BLaER1 treated with 17β-estradiol and CSF1 and Interleukin-3, amounts not matched to agents 10 nM and 100 nM (cell line): Measurements from ENCODE around the gene ZSCAN2.
A peak's percentile ranks its signal among the peaks of the same experiment; 100 is the strongest.

ENCODE experiments used
- H3K27ac ChIP-seq, 11 experiments: shearing (Covaris generic); formaldehyde crosslinking; 2 replicates each; pipeline ENCODE4 v1.8.1; 2022
- H3K27me3 ChIP-seq, 11 experiments: shearing (Covaris generic); formaldehyde crosslinking; 2 replicates each; pipeline ENCODE4 v1.8.1; 2022
- H3K36me3 ChIP-seq, 11 experiments: shearing (Covaris generic); formaldehyde crosslinking; 2 replicates each; pipeline ENCODE4 v1.8.1; 2022
- H3K4me1 ChIP-seq, 10 experiments: shearing (Covaris generic); formaldehyde crosslinking; 2 replicates each; pipeline ENCODE4 v1.8.1; 2022
- H3K4me2 ChIP-seq, 11 experiments: shearing (Covaris generic); formaldehyde crosslinking; 2 replicates each; pipeline ENCODE4 v1.8.1; 2022
- H3K4me3 ChIP-seq, 10 experiments: shearing (Covaris generic); formaldehyde crosslinking; 2 replicates each; pipeline ENCODE4 v1.8.1; 2022
- H3K9ac ChIP-seq, 11 experiments: shearing (Covaris generic); formaldehyde crosslinking; 2 replicates each; pipeline ENCODE4 v1.8.1; 2022
- H3K9me3 ChIP-seq, 11 experiments: shearing (Covaris generic); formaldehyde crosslinking; replicated peaks in 1 of 11; 2 replicates each; pipeline ENCODE4 v1.8.1; 2022
- H4K20me1 ChIP-seq, 11 experiments: shearing (Covaris generic); formaldehyde crosslinking; 2 replicates each; pipeline ENCODE4 v1.8.1; 2022
- Cebpa-rat ChIP-seq, 11 experiments: shearing (Covaris generic); IDR thresholded peaks; 2 replicates each; pipeline ENCODE4 v1.8.1; 2022

The ZSCAN2 gene

DNA sequence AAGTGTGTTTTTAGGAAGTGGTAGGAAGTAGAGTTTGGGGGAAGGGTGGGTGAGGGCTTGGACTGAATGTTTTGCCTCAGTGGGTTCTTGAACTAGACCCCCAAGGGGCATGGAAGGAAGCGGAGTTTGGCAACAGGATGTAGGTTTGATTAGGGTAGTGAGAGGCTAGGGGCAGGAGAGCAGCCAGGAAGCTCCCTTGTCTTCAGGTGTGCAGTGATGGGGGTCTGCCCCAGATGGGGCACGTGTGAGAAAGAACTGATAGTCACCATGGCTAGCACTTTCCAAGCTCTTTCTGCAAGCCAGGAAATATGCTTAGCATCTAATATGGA lies 4.7 kb downstream of the ZSCAN2 start:
- Histone ChIP-seq H3K9me3 (no peaks in the 10 kb centered on the region), H3K36me3 (peaks cover 34 to 72% (median 64%) of the 10 kb centered on the region in 11 experiments), H3K27ac (peak overlapping the region; percentile 59 to 97 (median 83)), H3K9ac (peak overlapping the region; percentile 54 to 96 (median 71); a peak in 20 of 22 replicates), H3K27me3 (no peaks in the 10 kb centered on the region), H3K4me3 (peak overlapping the region; percentile 3 to 84 (median 54); a peak in 17 of 20 replicates), H4K20me1 (peaks cover 0 to 51% (median 26%) of the 10 kb centered on the region in 11 experiments; a peak in 12 of 22 replicates), H3K4me2 (peak overlapping the region; percentile 84 to 96 (median 93)), H3K4me1 (peaks cover 52 to 84% (median 68%) of the 10 kb centered on the region in 10 experiments)
- TF ChIP-seq Cebpa-rat (IDR thresholded peaks at IDR 0.05): peak in 5 of 11 experiments; percentile 52 to 81 (median 62); a peak in 7 of 22 replicates

DNA sequence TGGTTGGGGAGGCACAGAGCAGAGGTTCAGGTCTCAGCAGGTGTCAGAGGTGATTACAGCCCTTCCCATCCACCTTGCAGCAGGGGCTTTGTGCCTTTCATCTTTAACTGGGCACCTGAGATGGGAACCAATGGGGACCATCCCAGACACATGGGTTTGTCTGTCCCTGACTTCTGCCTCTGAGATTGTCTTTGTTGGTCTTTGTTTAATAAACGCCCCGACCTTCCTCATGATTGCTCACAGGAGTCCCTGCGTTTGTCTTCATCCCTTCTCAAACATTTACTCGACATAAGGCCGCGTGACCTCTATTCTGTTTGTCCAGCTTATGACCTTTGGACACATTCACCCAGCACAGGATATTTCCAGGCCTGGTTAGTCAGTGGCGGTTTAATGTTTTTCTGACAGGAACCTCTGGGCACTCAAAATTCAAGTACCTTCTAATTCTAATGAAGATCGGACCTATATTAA lies 5.9 kb downstream of the ZSCAN2 start:
- Histone ChIP-seq H3K4me3 (no peak overlapping the region), H3K27ac (peak overlapping the region in 7 of 11 experiments; percentile 76 to 97 (median 91); a peak in 14 of 22 replicates), H4K20me1 (peaks cover 0 to 62% (median 26%) of the 10 kb centered on the region in 11 experiments; a peak in 12 of 22 replicates), H3K9ac (peak overlapping the region in 6 of 11 experiments; percentile 65 to 96 (median 94); a peak in 9 of 22 replicates), H3K9me3 (no peaks in the 10 kb centered on the region), H3K36me3 (peaks cover 34 to 84% (median 75%) of the 10 kb centered on the region in 11 experiments), H3K27me3 (no peaks in the 10 kb centered on the region), H3K4me2 (peak overlapping the region; percentile 84 to 96 (median 93)), H3K4me1 (peaks cover 57 to 81% (median 67%) of the 10 kb centered on the region in 10 experiments)
- TF ChIP-seq Cebpa-rat (IDR thresholded peaks at IDR 0.05): no peak

DNA sequence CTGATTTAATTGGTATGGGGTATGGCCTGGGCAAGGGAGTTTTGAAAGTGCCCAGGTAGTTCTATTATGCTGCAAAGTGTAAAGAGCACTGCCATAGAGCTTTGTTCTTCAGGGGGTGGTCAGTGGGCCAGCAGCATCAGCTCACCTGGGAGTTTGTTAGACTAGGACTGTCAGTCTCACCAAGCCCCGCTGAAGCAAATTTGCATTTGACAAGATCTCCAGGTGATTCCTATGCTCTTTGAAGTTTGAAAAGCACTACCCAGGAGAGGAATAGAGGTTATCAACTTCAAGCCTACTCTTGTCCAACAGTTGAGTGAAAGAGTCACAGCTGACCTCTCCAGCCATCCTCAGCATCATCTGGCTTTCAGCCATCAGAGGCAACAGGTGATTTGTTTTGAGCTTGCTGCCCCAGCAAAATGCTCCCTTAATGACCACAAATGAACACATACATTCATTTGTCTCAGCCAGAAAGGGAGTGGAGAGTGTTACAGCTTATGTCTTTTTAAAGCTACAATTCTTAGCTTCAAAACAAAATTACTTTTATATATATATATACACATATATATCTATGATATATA lies 8.0 kb downstream of the ZSCAN2 start:
- peaks cover 0 to 77% (median 42%) of the 10 kb centered on the region in 11 experiments; a peak in 13 of 22 replicates for H4K20me1 ChIP-seq
- TF ChIP-seq Cebpa-rat (IDR thresholded peaks at IDR 0.05): no peak
- peak overlapping the region in 2 of 11 experiments; percentile 91 to 97; a peak in 2 of 22 replicates for H3K27ac ChIP-seq

DNA sequence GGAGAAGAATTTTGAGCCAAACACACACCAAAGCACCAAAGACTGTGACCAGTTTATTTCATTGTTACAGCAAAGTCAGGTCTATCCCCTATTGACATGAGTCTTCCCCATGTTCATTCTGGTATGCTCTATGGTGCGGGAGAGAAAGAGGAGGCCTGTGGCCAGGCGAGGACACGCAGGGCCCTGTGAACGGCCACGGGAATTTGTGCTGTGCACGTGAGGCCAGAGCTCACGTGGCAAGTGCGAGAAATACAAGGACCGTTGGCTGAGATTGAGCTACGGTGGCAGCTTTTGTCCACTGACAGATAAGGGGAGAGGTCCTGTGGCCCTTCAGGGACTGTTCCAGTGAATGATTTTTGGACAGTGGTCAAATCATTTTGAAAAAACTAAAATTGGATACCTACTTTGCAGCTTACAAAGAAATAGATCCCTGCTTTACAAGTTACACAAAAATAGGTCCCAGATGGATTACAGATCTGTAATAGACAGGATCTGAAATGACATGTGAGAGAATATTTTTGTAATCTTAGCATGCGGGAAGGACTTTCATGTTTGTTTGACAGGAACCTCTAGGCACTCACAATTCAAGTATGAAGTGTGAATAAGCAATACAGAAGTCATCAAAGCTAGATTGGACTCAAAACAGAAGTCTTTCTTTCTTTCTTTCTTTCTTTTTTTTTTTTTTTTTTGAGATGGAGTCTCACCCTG lies 9.2 kb downstream of the ZSCAN2 start:
- H3K27me3 ChIP-seq: no peaks in the 10 kb centered on the region
- peaks cover 0 to 11% (median 6%) of the 10 kb centered on the region in 11 experiments; a peak in 13 of 22 replicates for H3K9me3 ChIP-seq
- peaks cover 33 to 97% (median 91%) of the 10 kb centered on the region in 11 experiments for H3K36me3 ChIP-seq
- 0 out of 22 replicates have a peak overlapping the region, but pooled peaks of 4 of the 11 experiments have one; percentile 5 to 18 (median 15) for H3K27ac ChIP-seq
- H3K4me3 ChIP-seq: no peak overlapping the region
- H3K4me1 ChIP-seq: peaks cover 30 to 51% (median 37%) of the 10 kb centered on the region in 10 experiments
- no peak for TF ChIP-seq Cebpa-rat (IDR thresholded peaks at IDR 0.05)
- 0 out of 22 replicates have a peak overlapping the region, but pooled peaks of 1 of the 11 experiments have one; percentile 4 for H3K4me2 ChIP-seq
- H3K9ac ChIP-seq: no peak overlapping the region
- H4K20me1 ChIP-seq: peaks cover 0 to 86% (median 46%) of the 10 kb centered on the region in 11 experiments; a peak in 13 of 22 replicates

More for the DNA sequence above, 8.0 kb downstream of the ZSCAN2 start:
- Histone ChIP-seq H3K4me2 (peak overlapping the region in 1 of 11 experiments; percentile 8; a peak in 2 of 22 replicates), H3K4me1 (peaks cover 39 to 60% (median 46%) of the 10 kb centered on the region in 10 experiments), H3K4me3 (no peak overlapping the region), H3K36me3 (peaks cover 37 to 97% (median 88%) of the 10 kb centered on the region in 11 experiments), H3K27me3 (no peaks in the 10 kb centered on the region), H3K9me3 (no peaks in the 10 kb centered on the region; a peak in 2 of 22 replicates), H3K9ac (no peak overlapping the region)

DNA sequence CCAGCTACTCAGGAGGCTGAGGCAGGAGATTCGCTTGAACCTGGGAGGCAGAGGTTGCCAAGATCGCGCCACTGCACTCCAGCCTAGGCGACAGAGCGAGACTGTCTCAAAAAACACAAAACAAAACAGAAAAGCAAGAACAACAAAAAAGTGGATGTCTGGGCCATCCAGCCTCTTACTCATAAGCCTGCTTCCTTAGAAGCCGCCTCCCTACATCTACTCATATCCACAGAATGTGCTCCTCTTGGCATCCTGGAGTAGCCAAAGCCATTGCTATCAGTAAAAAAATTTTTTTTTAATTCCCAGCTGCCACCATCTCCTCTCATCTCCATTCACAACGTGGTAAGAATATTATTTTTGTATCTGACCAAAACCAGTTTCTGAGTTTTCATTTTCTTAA lies 10.8 kb downstream of the ZSCAN2 start:
- peaks cover 0 to 28% (median 14%) of the 10 kb centered on the region in 11 experiments; a peak in 14 of 22 replicates for H3K9me3 ChIP-seq
- 0 out of 22 replicates have a peak overlapping the region, but pooled peaks of 1 of the 11 experiments have one; percentile 1 for H3K9ac ChIP-seq
- H3K4me3 ChIP-seq: no peak overlapping the region
- H3K36me3 ChIP-seq: peaks cover 28 to 100% (median 94%) of the 10 kb centered on the region in 11 experiments
- peak overlapping the region in 2 of 11 experiments; percentile 15 to 19; a peak in 1 of 22 replicates for H3K4me2 ChIP-seq
- TF ChIP-seq Cebpa-rat (IDR thresholded peaks at IDR 0.05): no peak
- H4K20me1 ChIP-seq: peaks cover 0 to 76% (median 35%) of the 10 kb centered on the region in 11 experiments; a peak in 13 of 22 replicates
- H3K27ac ChIP-seq: 0 out of 22 replicates have a peak overlapping the region, but pooled peaks of 1 of the 11 experiments have one; percentile 9
- peaks cover 13 to 51% (median 34%) of the 10 kb centered on the region in 10 experiments for H3K4me1 ChIP-seq
- H3K27me3 ChIP-seq: no peaks in the 10 kb centered on the region

DNA sequence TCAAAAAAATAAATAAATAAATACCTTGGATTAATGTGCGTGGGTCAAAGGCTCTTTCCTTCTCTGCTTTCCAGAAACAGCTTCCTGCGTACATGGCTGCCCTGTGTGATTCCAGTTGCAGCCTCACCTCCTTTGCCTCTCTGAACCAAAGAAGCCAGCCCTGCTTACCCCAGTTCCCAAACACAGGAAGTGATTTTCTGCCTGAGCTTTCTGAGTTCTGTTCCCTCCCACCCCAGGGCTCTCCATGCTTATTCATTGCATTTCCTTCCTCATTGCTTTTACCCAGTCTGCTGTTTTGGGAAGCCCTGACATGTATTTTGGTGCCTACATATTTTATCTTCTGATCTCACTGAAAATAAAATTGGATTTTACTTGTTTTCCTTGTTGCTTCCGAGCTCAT lies 15.4 kb downstream of the ZSCAN2 start:
- Histone ChIP-seq H3K36me3 (peaks cover 23 to 100% (median 94%) of the 10 kb centered on the region in 11 experiments), H4K20me1 (peaks cover 0 to 48% (median 22%) of the 10 kb centered on the region in 11 experiments; a peak in 11 of 22 replicates), H3K9me3 (peaks cover 29 to 74% (median 60%) of the 10 kb centered on the region in 11 experiments), H3K4me1 (peaks cover 0 to 52% (median 20%) of the 10 kb centered on the region in 10 experiments; a peak in 17 of 20 replicates), H3K4me3 (peak overlapping the region in 2 of 10 experiments; percentile 12 to 14; a peak in 4 of 20 replicates), H3K27ac (peak overlapping the region in 8 of 11 experiments; percentile 1 to 77 (median 50); a peak in 14 of 22 replicates), H3K9ac (peak overlapping the region in 5 of 11 experiments; percentile 16 to 61 (median 34); a peak in 8 of 22 replicates), H3K4me2 (peak overlapping the region in 8 of 11 experiments; percentile 55 to 91 (median 73); a peak in 16 of 22 replicates), H3K27me3 (peaks cover 0 to 4% (median 0%) of the 10 kb centered on the region in 11 experiments; a peak in 2 of 22 replicates)
- TF ChIP-seq Cebpa-rat (IDR thresholded peaks at IDR 0.05): no peak

DNA sequence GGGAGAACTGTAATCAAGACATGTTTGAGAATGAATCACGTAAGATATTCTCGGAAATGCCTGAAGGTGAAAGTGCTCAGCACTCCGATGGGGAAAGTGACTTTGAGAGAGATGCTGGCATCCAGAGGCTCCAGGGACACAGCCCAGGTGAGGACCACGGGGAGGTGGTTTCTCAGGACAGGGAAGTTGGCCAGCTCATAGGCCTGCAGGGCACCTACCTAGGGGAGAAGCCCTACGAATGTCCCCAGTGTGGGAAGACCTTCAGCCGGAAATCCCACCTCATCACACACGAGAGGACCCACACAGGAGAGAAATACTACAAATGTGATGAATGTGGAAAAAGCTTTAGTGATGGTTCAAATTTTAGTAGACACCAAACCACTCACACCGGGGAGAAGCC lies 19.8 kb downstream of the ZSCAN2 start:
- Histone ChIP-seq H3K9ac (no peak overlapping the region), H3K4me1 (peaks cover 0 to 28% (median 15%) of the 10 kb centered on the region in 10 experiments; a peak in 17 of 20 replicates), H4K20me1 (peaks cover 0 to 12% (median 0%) of the 10 kb centered on the region in 11 experiments; a peak in 5 of 22 replicates), H3K27ac (no peak overlapping the region), H3K9me3 (peaks cover 50 to 83% (median 74%) of the 10 kb centered on the region in 11 experiments), H3K4me3 (peak overlapping the region; percentile 13 to 58 (median 42); a peak in 17 of 20 replicates), H3K36me3 (peaks cover 40 to 100% (median 96%) of the 10 kb centered on the region in 11 experiments), H3K4me2 (no peak overlapping the region), H3K27me3 (peaks cover 0 to 10% (median 0%) of the 10 kb centered on the region in 11 experiments; a peak in 3 of 22 replicates)
- no peak for TF ChIP-seq Cebpa-rat (IDR thresholded peaks at IDR 0.05)
